OCI-LY1 (cell line): Measurements from ENCODE around the gene AP1G2.

ENCODE experiments used
- CTCF ChIP-seq: fragments of 200-600 bp; sonication (generic), shearing (Covaris generic); IDR thresholded peaks from 2 replicates; pipeline ENCODE4 v1.5.1; 2017; ENCODE audit warnings: mild to moderate bottlenecking, antibody characterized with exemption, low read length, moderate library complexity, mixed read lengths
- EZH2 ChIP-seq: fragments of 200-600 bp; sonication (generic), shearing (Covaris generic); IDR thresholded peaks from 2 replicates; pipeline ENCODE4 v1.8.0; 2017; ENCODE audit warnings: borderline replicate concordance, mixed run types, mild to moderate bottlenecking, antibody characterized with exemption, low read length, moderate library complexity, mixed read lengths

- TF ChIP-seq CTCF = no peak
- no peak for TF ChIP-seq EZH2
Observed at GRCh38 chr14:23578560-23579310, 11.1 kb upstream of the AP1G2 start, which contains the start of gene JPH4.
